SK-N-MC (cell line): Measurements from ENCODE around the gene DPYSL4.

ENCODE experiments used
- EZH2 ChIP-seq: fragments of 200-600 bp; sonication (generic); IDR thresholded peaks from one replicate; pipeline ENCODE4 v1.6.1; 2017; ENCODE audit warnings: antibody characterized with exemption
- FOXP2 ChIP-seq: optimal IDR thresholded peaks from 2 replicates; pipeline ENCODE3; 2011; ENCODE audit warnings: mild to moderate bottlenecking, moderate library complexity; ENCODE audit not compliant: insufficient read depth; ENCODE audit errors: extremely low read length, control extremely low read depth
- POLR2AphosphoS5 ChIP-seq: IDR thresholded peaks from 2 replicates; pipeline ENCODE4 v1.6.1; 2012; ENCODE audit warnings: mild to moderate bottlenecking, low read depth, low read length, borderline replicate concordance

GRCh38 chr10:132156382-132156781, 30.4 kb upstream of the DPYSL4 start:
- TF ChIP-seq POLR2AphosphoS5 (no peak), EZH2 (no peak), FOXP2 (no peak)
